Measurements from ENCODE around the gene PPP1R13L. TPM values are rescaled to one million over a fixed set of nuclear protein-coding genes. Genes with fewer than 3 reads are reported as not detected.

The PPP1R13L gene
- total RNA-seq, 1 donor from 2014 or later, result 111 TPM

GRCh38 chr19:45346449-45346848 lies 58.4 kb downstream of the PPP1R13L start:
- intact Hi-C loops (cut with DNase I), result no loop called here
- Histone ChIP-seq H3K4me3 (no peak overlapping the region), H3K27me3 (no peaks in the 10 kb centered on the region), H3K9me3 (no peaks in the 10 kb centered on the region), H3K27ac (no peak overlapping the region), H3K36me3 (peaks cover 0 to 8% of the 10 kb centered on the region in 2 donors), H3K4me1 (peaks cover 7% of the 10 kb centered on the region)
- no peak for DNase-seq (ENCODE audit: extremely low spot score in 2 of 2)
- no peak for TF ChIP-seq POLR2A (IDR thresholded peaks at IDR 0.05)
- TF ChIP-seq CTCF (IDR thresholded peaks at IDR 0.05), result no peak
- TF ChIP-seq POLR2AphosphoS5 (IDR thresholded peaks at IDR 0.05; ENCODE audit: insufficient read depth in 1 of 2, low read depth in 1 of 2), result no peak

- H3K9me3 ChIP-seq, result no peaks in the 10 kb centered on the region
- no peaks in the 10 kb centered on the region for H3K27me3 ChIP-seq
- peaks cover 7% of the 10 kb centered on the region for H3K4me1 ChIP-seq
- no peak for TF ChIP-seq POLR2AphosphoS5 (IDR thresholded peaks at IDR 0.05; ENCODE audit: insufficient read depth in 1 of 2, low read depth in 1 of 2)
- no peak for TF ChIP-seq CTCF (IDR thresholded peaks at IDR 0.05)
- TF ChIP-seq POLR2A (IDR thresholded peaks at IDR 0.05), result no peak
- intact Hi-C loops (cut with DNase I), result no loop called here
- peak overlapping the region; percentile 74 for H3K27ac ChIP-seq
- DNase-seq (ENCODE audit: extremely low spot score in 2 of 2), result no peak
- H3K36me3 ChIP-seq, result peaks cover 0 to 2% of the 10 kb centered on the region in 2 donors
- H3K4me3 ChIP-seq, result no peak overlapping the region
Measured at GRCh38 chr19:45345506-45345860, 59.4 kb downstream of the PPP1R13L start.

- Histone ChIP-seq H3K36me3 (no peaks in the 10 kb centered on the region), H3K9me3 (no peaks in the 10 kb centered on the region), H3K27ac (peak overlapping the region; percentile 74), H3K4me3 (no peak overlapping the region), H3K4me1 (peaks cover 7% of the 10 kb centered on the region), H3K27me3 (no peaks in the 10 kb centered on the region)
- DNase-seq (ENCODE audit: extremely low spot score in 2 of 2), result no peak
- TF ChIP-seq POLR2AphosphoS5 (IDR thresholded peaks at IDR 0.05; ENCODE audit: insufficient read depth in 1 of 2, low read depth in 1 of 2) (peak; percentile 31 to 61), CTCF (IDR thresholded peaks at IDR 0.05) (no peak), POLR2A (IDR thresholded peaks at IDR 0.05) (no peak)
- intact Hi-C loops (cut with DNase I), result no loop called here
Measured at GRCh38 chr19:45344621-45345505, 60.0 kb downstream of the PPP1R13L start.

GRCh38 chr19:45342911-45343310 lies 62.0 kb downstream of the PPP1R13L start:
- intact Hi-C loops (cut with DNase I), result no loop called here
- no peaks in the 10 kb centered on the region for H3K27me3 ChIP-seq
- no peak for DNase-seq (ENCODE audit: extremely low spot score in 2 of 2)
- H3K4me1 ChIP-seq, result peaks cover 14% of the 10 kb centered on the region
- no peaks in the 10 kb centered on the region for H3K36me3 ChIP-seq
- H3K27ac ChIP-seq, result no peak overlapping the region
- TF ChIP-seq POLR2AphosphoS5 (IDR thresholded peaks at IDR 0.05; ENCODE audit: insufficient read depth in 1 of 2, low read depth in 1 of 2), result no peak
- no peak for TF ChIP-seq CTCF (IDR thresholded peaks at IDR 0.05)
- TF ChIP-seq POLR2A (IDR thresholded peaks at IDR 0.05), result no peak
- H3K4me3 ChIP-seq, result no peak overlapping the region
- H3K9me3 ChIP-seq, result no peaks in the 10 kb centered on the region

- H3K4me1 ChIP-seq, result peaks cover 14% of the 10 kb centered on the region
- H3K36me3 ChIP-seq, result no peaks in the 10 kb centered on the region
- no peak for DNase-seq (ENCODE audit: extremely low spot score in 2 of 2)
- intact Hi-C loops (cut with DNase I), result no loop called here
- H3K27ac ChIP-seq, result peak overlapping the region; percentile 43
- H3K9me3 ChIP-seq, result no peaks in the 10 kb centered on the region
- TF ChIP-seq CTCF (IDR thresholded peaks at IDR 0.05), result no peak
- no peak for TF ChIP-seq POLR2A (IDR thresholded peaks at IDR 0.05)
- no peak for TF ChIP-seq POLR2AphosphoS5 (IDR thresholded peaks at IDR 0.05; ENCODE audit: insufficient read depth in 1 of 2, low read depth in 1 of 2)
- H3K4me3 ChIP-seq, result peak overlapping the region; percentile 42 to 43
- H3K27me3 ChIP-seq, result no peaks in the 10 kb centered on the region
Measured at GRCh38 chr19:45340899-45341453, 63.9 kb downstream of the PPP1R13L start.

All from vagina (tissue), 2 donors.